GM18870 (cell line): ENCODE results near the gene GREB1L.
A peak's percentile ranks its signal among the peaks of the same experiment; 100 is the strongest.
"Not testable (repeated sequence)": the region's sequence is repeated elsewhere in the genome, so short reads cannot be mapped to it uniquely, and the experiment has no call there.

Source experiments
- ATAC-seq: cut with Tn5 transposase; IDR thresholded peaks from one replicate; pipeline ENCODE4 v1.9.1; 2021; ENCODE audit warnings: moderate library complexity; ENCODE audit not compliant: unreplicated experiment

GREB1L gene

GRCh38 chr18:21362831-21363230, 120.8 kb downstream of the GREB1L start:
- ATAC-seq: no peak

- ATAC-seq: no peak
Measured at GRCh38 chr18:21363348-21363747, 121.3 kb downstream of the GREB1L start.

DNA sequence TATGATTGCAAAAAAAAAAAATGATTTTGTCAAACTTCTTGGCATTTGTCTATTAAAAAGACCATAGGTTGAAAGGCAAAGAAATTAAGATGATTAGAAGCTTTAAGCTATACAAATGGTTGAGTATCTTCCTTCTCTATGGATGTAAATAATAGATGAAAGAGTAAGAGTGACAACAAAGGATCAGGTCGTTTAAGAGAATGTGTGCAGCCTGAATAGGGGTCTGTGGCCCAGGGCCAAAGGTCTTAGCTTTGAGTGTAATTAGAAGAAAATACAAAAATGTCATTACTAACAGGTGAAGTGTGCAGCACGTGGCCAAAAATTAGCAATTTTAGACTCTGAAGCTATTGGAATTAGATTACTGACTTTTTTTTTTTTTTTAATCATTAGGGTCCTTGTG, 122.4 kb downstream of the GREB1L start:
- ATAC-seq: no peak

DNA sequence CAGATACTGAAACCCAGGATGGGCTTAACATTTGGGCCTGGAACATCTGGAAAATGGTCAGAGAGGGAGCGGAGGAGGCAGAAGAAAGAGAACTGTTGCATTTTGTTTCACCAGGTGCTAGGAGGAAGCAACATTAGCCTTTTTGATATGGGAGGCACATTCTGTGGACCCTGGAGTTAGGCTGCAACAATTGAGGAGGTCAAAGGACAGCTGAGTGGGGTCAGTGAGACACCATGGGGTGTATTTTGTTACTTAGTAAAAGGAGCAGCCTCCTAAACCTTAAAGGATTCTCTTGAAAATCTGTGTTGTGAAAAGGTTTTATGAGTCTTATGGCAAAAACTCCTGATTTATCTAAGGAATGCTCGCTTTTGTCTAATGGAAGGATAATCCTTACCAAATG, 124.9 kb downstream of the GREB1L start:
- ATAC-seq: no peak

- no peak for ATAC-seq
Measured at GRCh38 chr18:21369146-21369545, 127.1 kb downstream of the GREB1L start.

- not testable (repeated sequence) for ATAC-seq
Measured at GRCh38 chr18:21369597-21369996, 127.6 kb downstream of the GREB1L start.

- no peak for ATAC-seq
Measured at GRCh38 chr18:21383031-21383430, 141.0 kb downstream of the GREB1L start.

GRCh38 chr18:21386523-21387240, 144.7 kb downstream of the GREB1L start:
- ATAC-seq: no peak

DNA sequence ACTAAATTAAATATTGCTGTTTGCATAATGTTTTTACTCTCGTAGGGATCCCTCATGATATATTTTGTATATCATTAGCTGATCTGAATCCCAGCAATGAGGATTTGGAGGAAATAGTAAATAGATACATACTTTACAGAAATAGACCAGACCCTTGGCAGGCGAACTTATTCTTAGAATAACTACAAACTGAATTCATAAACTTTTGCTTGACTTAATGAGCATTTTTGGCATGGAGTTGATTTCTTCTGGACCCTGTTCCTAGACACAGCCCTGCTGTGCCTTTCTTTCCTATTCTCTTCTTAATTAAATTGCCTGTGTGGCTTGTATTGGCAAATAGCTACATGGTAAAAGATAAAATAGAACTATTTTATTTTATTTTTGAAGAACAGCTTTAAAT, 145.9 kb downstream of the GREB1L start:
- ATAC-seq: no peak

GRCh38 chr18:21389283-21389682, 147.3 kb downstream of the GREB1L start:
- ATAC-seq: no peak

GRCh38 chr18:21389903-21390302, 147.9 kb downstream of the GREB1L start:
- ATAC-seq: no peak

DNA sequence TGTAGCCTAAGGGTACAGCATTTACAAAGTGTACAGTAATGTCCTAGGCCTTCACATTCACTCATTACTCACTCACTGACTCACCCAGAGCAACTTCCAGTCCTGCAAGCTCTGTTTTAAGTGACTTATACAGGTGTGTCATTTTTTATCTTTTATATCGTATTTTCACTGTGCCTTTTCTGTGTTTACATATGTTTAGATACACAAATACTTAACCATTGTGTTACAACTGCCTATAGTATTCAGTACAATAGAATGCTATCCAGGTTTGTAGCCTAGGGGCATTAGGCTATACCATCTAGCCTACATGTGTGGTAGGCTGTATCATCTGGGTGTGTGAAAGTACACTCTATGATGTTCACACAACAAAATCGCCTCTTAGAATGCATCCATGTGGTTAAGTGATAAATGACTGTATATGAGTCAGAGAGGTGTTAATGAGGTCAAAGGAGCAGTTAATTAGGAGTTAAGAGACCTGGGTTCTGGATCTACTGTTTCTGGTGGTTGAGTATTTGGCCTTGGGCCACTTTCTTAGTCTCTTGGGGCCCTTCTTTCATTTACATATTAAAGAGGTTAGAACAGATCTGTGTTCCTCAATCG, 149.1 kb downstream of the GREB1L start:
- ATAC-seq: peak; percentile 48

- ATAC-seq: no peak
Measured at GRCh38 chr18:21393986-21394385, 152.0 kb downstream of the GREB1L start.

DNA sequence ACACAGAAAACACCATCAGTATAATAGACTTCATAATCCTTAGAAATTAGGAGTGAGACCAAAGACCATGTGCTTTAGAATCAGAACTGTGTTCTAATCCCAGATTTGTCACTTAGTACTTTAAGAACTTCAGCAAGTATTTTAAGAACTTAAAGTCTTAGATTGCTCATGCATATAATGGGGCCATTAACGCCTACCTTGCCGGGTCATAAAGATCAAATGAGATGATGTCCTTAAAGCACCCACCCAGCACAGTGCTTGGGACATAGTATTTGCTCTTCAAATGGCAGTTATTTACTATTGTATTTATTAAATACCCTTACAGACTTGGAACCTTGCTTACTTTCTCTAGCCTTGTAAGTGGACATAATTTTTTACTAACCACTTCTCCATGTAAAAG, 156.1 kb downstream of the GREB1L start:
- ATAC-seq: no peak

DNA sequence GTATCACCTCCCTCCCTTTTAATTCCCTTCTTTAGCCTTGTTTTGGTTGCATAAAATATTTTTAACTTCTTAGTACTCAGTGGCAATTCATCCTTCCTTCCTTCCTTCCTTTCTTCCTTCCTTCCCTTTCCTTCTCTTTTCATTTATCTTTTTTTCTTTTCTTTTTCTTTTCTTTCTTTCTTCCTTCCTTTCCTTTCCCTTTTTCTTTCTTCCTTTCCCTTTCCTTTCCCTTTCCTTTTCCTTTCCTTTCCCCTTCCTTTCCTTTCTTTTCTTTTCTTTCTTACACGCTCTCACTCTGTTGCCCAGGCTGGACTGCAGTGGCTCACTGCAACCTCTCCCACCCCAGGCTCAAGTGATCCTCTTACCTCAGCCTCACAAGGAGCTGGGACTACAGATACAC, 160.2 kb downstream of the GREB1L start:
- ATAC-seq: no peak

- no peak for ATAC-seq
Measured at GRCh38 chr18:21404426-21404825, 162.4 kb downstream of the GREB1L start.

DNA sequence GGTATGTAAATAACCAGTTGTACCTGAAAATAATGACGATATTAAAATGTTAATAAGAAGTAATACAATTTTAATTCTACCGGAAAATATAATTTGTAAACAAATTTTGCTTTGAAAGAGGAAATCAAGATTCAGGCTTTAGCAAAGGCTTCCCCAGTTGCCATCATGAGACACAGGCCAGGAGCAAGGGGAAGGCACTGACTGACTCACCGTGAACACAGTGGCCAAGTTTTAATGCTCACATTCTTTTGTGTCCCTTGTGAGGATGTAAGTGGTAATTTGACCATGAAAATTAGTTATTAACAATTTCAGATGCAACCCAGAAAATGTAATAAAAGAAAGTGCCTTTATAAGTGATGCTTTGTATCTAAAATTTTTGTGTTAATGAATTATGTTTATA, 164.1 kb downstream of the GREB1L start:
- no peak for ATAC-seq

DNA sequence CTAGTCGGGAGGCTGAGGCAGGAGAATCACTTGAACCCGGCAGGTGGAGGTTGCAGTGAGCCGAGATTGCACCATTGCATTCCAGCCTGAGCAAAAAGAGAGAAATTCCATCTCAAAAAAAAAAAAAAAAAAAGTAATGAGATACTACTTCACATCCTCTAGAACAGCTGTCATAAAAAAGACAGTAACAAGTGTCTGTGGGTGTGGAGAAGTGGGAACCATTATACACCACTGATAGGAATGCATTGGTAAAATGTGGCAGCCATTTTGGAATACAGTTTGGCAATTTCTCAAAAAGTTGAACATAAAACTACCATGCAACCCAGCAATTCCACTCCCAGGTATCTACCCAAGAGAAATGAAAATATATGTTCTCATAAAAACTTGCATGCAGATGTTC, 166.6 kb downstream of the GREB1L start:
- ATAC-seq: no peak

- no peak for ATAC-seq
Measured at GRCh38 chr18:21433436-21433835, 191.4 kb downstream of the GREB1L start.

GRCh38 chr18:21439431-21439846, 197.4 kb downstream of the GREB1L start:
- ATAC-seq: no peak

GRCh38 chr18:21441670-21442069, 199.6 kb downstream of the GREB1L start:
- no peak for ATAC-seq

DNA sequence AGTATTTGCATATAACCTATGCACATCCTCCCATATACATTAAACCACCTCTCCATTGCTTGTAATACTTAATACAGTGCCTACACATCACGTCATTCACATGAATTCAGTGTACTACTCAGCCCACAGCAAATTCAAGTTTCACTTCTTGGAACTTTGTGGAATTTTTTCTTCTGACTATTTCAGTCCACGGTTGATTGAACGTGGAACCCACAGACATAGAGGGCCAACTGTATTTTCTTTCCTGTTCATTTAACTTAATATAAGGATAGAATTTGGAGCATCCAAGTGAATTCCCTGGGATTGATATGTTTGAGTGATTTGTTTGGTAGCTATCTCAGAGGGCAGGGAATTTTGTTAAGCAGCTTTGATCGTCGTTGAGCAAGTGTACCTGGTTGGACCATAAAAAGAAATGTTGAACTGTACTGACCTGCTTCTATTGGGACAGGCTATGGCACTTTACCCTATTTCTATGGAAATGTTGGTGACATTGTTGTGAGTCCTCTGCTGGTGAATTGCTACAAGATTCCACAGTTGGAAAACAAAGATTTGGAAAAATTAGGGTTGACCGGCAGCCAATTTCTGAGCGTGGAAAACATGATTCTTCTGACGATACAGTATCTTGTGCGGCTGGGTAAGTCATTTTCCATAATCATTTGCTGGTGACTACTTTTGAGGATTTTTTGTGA, 201.9 kb downstream of the GREB1L start:
- no peak for ATAC-seq
